WTC11 (cell line): ENCODE measurements around the gene HPGD. TPM values are rescaled to one million over a fixed set of nuclear protein-coding genes. Genes with fewer than 3 reads are reported as not detected.
"Not testable (repeated sequence)": the region's sequence is repeated elsewhere in the genome, so short reads cannot be mapped to it uniquely, and the experiment has no call there.

ENCODE experiments used
- ATAC-seq: fragments of 200-7000 bp; cut with Tn5 transposase; 2 replicates; pipeline ENCODE4 v1.10.0; 2021; ENCODE audit warnings: mild to moderate bottlenecking, moderate library complexity
- CTCF ChIA-PET: fragments of 300-600 bp; sonication (Branson Sonifier 250); formaldehyde crosslinking; loops from one replicate; lab custom pipeline; 2021; ENCODE audit warnings: antibody characterized with exemption; lab: Charles Lee
- POLR2A ChIA-PET: fragments of 350-600 bp; sonication (Branson Sonifier 250); formaldehyde crosslinking; loops from one replicate; lab custom pipeline; 2021; ENCODE audit warnings: antibody characterized with exemption; lab: Charles Lee
- DNase-seq: peaks from one replicate; pipeline ENCODE4 v3.0.0; 2021; ENCODE audit warnings: low spot score
- H3K27ac Mint-ChIP-seq: 2 replicates; pipeline ENCODE4 v1.8.0; 2021; ENCODE audit warnings: mixed read lengths
- H3K27me3 Mint-ChIP-seq: 2 replicates; pipeline ENCODE4 v1.8.0; 2021; ENCODE audit warnings: low read depth, mild to moderate bottlenecking, moderate library complexity, mixed read lengths
- H3K36me3 Mint-ChIP-seq: 2 replicates; pipeline ENCODE4 v1.8.0; 2021; ENCODE audit warnings: mixed read lengths
- H3K4me1 Mint-ChIP-seq: 2 replicates; pipeline ENCODE4 v1.8.0; 2022; ENCODE audit warnings: mixed read lengths
- H3K4me3 Mint-ChIP-seq: 2 replicates; pipeline ENCODE4 v1.8.0; 2021; ENCODE audit warnings: mild to moderate bottlenecking, moderate library complexity, mixed read lengths
- H3K9me3 Mint-ChIP-seq: 2 replicates; pipeline ENCODE4 v1.8.0; 2021; ENCODE audit warnings: mixed read lengths
- CREM ChIP-seq: sonication (generic); formaldehyde crosslinking; IDR thresholded peaks from 2 replicates; pipeline ENCODE4 v1.8.1; 2022; ENCODE audit warnings: mild to moderate bottlenecking, missing genetic modification reagents, moderate library complexity
- ELF4 ChIP-seq: sonication (generic); formaldehyde crosslinking; IDR thresholded peaks from 2 replicates; pipeline ENCODE4 v1.8.1; 2022; ENCODE audit warnings: low read depth, mild to moderate bottlenecking, moderate library complexity, missing genetic modification reagents
- JUN ChIP-seq: sonication (generic); formaldehyde crosslinking; IDR thresholded peaks from 2 replicates; pipeline ENCODE4 v1.8.0; 2023; ENCODE audit warnings: mild to moderate bottlenecking, missing genetic modification reagents
- MYBL2 ChIP-seq: sonication (generic); formaldehyde crosslinking; IDR thresholded peaks from 2 replicates; pipeline ENCODE4 v1.8.1; 2023; ENCODE audit warnings: mild to moderate bottlenecking, moderate library complexity, missing genetic modification reagents
- NR2C2 ChIP-seq: sonication (generic); formaldehyde crosslinking; IDR thresholded peaks from 2 replicates; pipeline ENCODE4 v1.8.0; 2022; ENCODE audit warnings: mild to moderate bottlenecking, missing genetic modification reagents
- RELA ChIP-seq: sonication (generic); formaldehyde crosslinking; IDR thresholded peaks from 2 replicates; pipeline ENCODE4 v1.8.1; 2022; ENCODE audit warnings: missing genetic modification reagents, mild to moderate bottlenecking, borderline replicate concordance
- ZNF219 ChIP-seq: sonication (generic); formaldehyde crosslinking; IDR thresholded peaks from 2 replicates; pipeline ENCODE4 v1.8.0; 2023; ENCODE audit warnings: missing genetic modification reagents, mild to moderate bottlenecking, borderline replicate concordance
- total RNA-seq: library from RNA; stranded (reverse); gene quantifications from 3 replicates; pipeline ENCODE4 v1.2.3, GENCODE V29; 2021
- TF ChIP-seq, protein P1 (sequence below): sonication (generic); formaldehyde crosslinking; IDR thresholded peaks from 2 replicates; pipeline ENCODE4 v1.8.1; 2023; ENCODE audit warnings: mild to moderate bottlenecking, missing genetic modification reagents
- TF ChIP-seq, protein P2 (sequence below): sonication (generic); formaldehyde crosslinking; IDR thresholded peaks from 2 replicates; pipeline ENCODE4 v1.8.1; 2022; ENCODE audit warnings: low read depth, missing genetic modification reagents, borderline replicate concordance
- TF ChIP-seq, protein P3 (sequence below): sonication (generic); formaldehyde crosslinking; IDR thresholded peaks from 2 replicates; pipeline ENCODE4 v1.8.0; 2022; ENCODE audit warnings: missing genetic modification reagents
- TF ChIP-seq, protein P4 (sequence below): sonication (generic); formaldehyde crosslinking; IDR thresholded peaks from 2 replicates; pipeline ENCODE4 v1.8.0; 2023; ENCODE audit warnings: missing genetic modification reagents, mild to moderate bottlenecking, borderline replicate concordance
- TF ChIP-seq, protein P5 (sequence below): sonication (generic); formaldehyde crosslinking; IDR thresholded peaks from 2 replicates; pipeline ENCODE4 v1.8.1; 2022; ENCODE audit warnings: missing genetic modification reagents, borderline replicate concordance
- TF ChIP-seq, protein P6 (sequence below): fragments of 250-450 bp; sonication (Bioruptor Pico); IDR thresholded peaks from 2 replicates; pipeline ENCODE4 v1.9.0; 2021; ENCODE audit warnings: moderate library complexity, mild to moderate bottlenecking, inconsistent platforms, borderline replicate concordance

HPGD gene
- total RNA-seq, 1 experiment from 2014 or later = 3.6 TPM

DNA sequence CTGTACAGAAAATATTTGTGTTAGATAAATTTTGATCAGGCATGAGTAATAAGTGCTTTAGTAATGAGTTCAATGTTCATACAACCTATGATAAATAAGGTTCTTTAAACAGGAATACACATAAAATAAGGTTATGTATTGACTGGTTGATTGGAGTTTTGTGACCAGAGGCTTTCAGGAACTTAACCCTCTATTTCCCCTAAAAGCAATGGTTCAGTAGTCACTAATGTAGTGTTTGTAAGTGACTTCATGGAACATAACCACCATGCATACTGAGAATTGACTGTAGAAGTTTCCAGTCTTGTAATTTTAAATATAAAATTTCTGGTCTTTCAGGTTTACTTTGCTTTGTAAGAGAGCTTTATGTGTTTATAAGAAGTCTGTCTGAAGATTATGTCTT, 28.1 kb downstream of the HPGD start:
- CTCF ChIA-PET = no interaction called here
- Mint-ChIP-seq H3K4me3 (no peak overlapping the region), H3K27ac (no peak overlapping the region), H3K4me1 (peaks cover 13% of the 10 kb centered on the region), H3K9me3 (no peaks in the 10 kb centered on the region), H3K27me3 (no peaks in the 10 kb centered on the region), H3K36me3 (no peaks in the 10 kb centered on the region)
- ATAC-seq = no peak
- POLR2A ChIA-PET = no interaction called here
- TF ChIP-seq, protein P1, sequence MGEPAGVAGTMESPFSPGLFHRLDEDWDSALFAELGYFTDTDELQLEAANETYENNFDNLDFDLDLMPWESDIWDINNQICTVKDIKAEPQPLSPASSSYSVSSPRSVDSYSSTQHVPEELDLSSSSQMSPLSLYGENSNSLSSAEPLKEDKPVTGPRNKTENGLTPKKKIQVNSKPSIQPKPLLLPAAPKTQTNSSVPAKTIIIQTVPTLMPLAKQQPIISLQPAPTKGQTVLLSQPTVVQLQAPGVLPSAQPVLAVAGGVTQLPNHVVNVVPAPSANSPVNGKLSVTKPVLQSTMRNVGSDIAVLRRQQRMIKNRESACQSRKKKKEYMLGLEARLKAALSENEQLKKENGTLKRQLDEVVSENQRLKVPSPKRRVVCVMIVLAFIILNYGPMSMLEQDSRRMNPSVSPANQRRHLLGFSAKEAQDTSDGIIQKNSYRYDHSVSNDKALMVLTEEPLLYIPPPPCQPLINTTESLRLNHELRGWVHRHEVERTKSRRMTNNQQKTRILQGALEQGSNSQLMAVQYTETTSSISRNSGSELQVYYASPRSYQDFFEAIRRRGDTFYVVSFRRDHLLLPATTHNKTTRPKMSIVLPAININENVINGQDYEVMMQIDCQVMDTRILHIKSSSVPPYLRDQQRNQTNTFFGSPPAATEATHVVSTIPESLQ (CRISPR knock-in tag) = no peak
- TF ChIP-seq ELF4 (CRISPR knock-in tag) (no peak), ZNF219 (no peak), NR2C2 (CRISPR knock-in tag) (no peak), MYBL2 (CRISPR knock-in tag) (no peak), CREM (CRISPR knock-in tag) (no peak), RELA (no peak)
- TF ChIP-seq, protein P2, sequence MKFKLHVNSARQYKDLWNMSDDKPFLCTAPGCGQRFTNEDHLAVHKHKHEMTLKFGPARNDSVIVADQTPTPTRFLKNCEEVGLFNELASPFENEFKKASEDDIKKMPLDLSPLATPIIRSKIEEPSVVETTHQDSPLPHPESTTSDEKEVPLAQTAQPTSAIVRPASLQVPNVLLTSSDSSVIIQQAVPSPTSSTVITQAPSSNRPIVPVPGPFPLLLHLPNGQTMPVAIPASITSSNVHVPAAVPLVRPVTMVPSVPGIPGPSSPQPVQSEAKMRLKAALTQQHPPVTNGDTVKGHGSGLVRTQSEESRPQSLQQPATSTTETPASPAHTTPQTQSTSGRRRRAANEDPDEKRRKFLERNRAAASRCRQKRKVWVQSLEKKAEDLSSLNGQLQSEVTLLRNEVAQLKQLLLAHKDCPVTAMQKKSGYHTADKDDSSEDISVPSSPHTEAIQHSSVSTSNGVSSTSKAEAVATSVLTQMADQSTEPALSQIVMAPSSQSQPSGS = no peak
- TF ChIP-seq, protein P3, sequence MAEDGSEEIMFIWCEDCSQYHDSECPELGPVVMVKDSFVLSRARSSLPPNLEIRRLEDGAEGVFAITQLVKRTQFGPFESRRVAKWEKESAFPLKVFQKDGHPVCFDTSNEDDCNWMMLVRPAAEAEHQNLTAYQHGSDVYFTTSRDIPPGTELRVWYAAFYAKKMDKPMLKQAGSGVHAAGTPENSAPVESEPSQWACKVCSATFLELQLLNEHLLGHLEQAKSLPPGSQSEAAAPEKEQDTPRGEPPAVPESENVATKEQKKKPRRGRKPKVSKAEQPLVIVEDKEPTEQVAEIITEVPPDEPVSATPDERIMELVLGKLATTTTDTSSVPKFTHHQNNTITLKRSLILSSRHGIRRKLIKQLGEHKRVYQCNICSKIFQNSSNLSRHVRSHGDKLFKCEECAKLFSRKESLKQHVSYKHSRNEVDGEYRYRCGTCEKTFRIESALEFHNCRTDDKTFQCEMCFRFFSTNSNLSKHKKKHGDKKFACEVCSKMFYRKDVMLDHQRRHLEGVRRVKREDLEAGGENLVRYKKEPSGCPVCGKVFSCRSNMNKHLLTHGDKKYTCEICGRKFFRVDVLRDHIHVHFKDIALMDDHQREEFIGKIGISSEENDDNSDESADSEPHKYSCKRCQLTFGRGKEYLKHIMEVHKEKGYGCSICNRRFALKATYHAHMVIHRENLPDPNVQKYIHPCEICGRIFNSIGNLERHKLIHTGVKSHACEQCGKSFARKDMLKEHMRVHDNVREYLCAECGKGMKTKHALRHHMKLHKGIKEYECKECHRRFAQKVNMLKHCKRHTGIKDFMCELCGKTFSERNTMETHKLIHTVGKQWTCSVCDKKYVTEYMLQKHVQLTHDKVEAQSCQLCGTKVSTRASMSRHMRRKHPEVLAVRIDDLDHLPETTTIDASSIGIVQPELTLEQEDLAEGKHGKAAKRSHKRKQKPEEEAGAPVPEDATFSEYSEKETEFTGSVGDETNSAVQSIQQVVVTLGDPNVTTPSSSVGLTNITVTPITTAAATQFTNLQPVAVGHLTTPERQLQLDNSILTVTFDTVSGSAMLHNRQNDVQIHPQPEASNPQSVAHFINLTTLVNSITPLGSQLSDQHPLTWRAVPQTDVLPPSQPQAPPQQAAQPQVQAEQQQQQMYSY (CRISPR knock-in tag) = no peak
- TF ChIP-seq, protein P4, sequence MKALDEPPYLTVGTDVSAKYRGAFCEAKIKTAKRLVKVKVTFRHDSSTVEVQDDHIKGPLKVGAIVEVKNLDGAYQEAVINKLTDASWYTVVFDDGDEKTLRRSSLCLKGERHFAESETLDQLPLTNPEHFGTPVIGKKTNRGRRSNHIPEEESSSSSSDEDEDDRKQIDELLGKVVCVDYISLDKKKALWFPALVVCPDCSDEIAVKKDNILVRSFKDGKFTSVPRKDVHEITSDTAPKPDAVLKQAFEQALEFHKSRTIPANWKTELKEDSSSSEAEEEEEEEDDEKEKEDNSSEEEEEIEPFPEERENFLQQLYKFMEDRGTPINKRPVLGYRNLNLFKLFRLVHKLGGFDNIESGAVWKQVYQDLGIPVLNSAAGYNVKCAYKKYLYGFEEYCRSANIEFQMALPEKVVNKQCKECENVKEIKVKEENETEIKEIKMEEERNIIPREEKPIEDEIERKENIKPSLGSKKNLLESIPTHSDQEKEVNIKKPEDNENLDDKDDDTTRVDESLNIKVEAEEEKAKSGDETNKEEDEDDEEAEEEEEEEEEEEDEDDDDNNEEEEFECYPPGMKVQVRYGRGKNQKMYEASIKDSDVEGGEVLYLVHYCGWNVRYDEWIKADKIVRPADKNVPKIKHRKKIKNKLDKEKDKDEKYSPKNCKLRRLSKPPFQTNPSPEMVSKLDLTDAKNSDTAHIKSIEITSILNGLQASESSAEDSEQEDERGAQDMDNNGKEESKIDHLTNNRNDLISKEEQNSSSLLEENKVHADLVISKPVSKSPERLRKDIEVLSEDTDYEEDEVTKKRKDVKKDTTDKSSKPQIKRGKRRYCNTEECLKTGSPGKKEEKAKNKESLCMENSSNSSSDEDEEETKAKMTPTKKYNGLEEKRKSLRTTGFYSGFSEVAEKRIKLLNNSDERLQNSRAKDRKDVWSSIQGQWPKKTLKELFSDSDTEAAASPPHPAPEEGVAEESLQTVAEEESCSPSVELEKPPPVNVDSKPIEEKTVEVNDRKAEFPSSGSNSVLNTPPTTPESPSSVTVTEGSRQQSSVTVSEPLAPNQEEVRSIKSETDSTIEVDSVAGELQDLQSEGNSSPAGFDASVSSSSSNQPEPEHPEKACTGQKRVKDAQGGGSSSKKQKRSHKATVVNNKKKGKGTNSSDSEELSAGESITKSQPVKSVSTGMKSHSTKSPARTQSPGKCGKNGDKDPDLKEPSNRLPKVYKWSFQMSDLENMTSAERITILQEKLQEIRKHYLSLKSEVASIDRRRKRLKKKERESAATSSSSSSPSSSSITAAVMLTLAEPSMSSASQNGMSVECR (CRISPR knock-in tag) = no peak
- TF ChIP-seq, protein P5, sequence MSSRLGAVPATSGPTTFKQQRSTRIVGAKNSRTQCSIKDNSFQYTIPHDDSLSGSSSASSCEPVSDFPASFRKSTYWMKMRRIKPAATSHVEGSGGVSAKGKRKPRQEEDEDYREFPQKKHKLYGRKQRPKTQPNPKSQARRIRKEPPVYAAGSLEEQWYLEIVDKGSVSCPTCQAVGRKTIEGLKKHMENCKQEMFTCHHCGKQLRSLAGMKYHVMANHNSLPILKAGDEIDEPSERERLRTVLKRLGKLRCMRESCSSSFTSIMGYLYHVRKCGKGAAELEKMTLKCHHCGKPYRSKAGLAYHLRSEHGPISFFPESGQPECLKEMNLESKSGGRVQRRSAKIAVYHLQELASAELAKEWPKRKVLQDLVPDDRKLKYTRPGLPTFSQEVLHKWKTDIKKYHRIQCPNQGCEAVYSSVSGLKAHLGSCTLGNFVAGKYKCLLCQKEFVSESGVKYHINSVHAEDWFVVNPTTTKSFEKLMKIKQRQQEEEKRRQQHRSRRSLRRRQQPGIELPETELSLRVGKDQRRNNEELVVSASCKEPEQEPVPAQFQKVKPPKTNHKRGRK (CRISPR knock-in tag) = no peak
- DNase-seq = no peak

DNA sequence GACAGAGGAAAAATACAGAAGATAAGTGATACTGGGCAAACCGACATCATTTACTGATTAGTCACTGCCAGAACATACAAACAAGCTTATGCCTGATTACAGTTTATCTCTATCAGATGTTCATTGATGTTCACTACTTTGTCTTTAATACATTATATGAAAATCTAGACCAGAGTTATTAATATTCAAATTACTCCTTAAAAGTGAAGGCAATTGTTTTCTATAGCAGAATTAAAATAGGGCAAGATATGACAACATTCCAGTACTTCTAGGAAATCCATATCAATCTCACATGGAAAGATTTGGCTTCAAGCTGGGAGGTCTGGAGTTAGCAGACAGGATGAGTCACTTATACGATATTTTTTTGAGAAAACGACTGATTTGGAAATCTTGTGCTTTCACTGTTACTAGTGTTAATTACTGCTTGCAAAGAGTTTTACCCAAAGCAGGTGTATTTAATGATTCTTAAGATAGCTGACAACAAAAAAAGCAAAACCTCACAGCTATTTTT, 31.8 kb downstream of the HPGD start:
- Mint-ChIP-seq H3K4me1 (peaks cover 12% of the 10 kb centered on the region), H3K27me3 (no peaks in the 10 kb centered on the region), H3K4me3 (no peak overlapping the region), H3K9me3 (peaks cover 4% of the 10 kb centered on the region), H3K27ac (no peak overlapping the region), H3K36me3 (no peaks in the 10 kb centered on the region)
- POLR2A ChIA-PET = no interaction called here
- no peak for TF ChIP-seq JUN
- TF ChIP-seq, protein P6, sequence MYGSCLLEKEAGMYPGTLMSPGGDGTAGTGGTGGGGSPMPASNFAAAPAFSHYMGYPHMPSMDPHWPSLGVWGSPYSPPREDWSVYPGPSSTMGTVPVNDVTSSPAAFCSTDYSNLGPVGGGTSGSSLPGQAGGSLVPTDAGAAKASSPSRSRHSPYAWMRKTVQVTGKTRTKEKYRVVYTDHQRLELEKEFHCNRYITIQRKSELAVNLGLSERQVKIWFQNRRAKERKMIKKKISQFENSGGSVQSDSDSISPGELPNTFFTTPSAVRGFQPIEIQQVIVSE (CRISPR knock-in tag) = no peak
- CTCF ChIA-PET = no interaction called here
- DNase-seq (no peak), ATAC-seq (no peak)

DNA sequence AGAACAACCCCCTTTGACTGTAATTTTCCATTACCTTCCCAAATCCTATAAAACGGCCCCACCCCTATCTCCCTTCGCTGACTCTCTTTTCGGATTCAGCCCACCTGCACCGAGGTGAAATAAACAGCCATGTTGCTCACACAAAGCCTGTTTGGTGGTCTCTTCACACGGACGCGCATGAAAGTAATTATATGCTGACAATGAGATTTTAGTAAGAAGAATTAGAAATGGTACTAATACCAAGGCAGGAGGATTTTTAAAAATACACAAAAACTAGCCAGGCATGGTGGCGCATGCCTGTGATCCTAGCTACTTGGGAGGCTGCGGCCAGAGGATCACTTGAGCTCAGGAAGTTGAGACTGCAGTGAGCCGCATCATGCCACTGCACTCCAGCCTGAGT, 33.9 kb downstream of the HPGD start:
- DNase-seq, POLR2A ChIA-PET, ATAC-seq, H3K4me3 Mint-ChIP-seq, H3K27me3 Mint-ChIP-seq, CTCF ChIA-PET, H3K4me1 Mint-ChIP-seq, H3K9me3 Mint-ChIP-seq, H3K36me3 Mint-ChIP-seq, H3K27ac Mint-ChIP-seq: not testable (repeated sequence)
